ENCODE data around the gene ZNF496.
"Not testable (repeated sequence)": the region's sequence is repeated elsewhere in the genome, so short reads cannot be mapped to it uniquely, and the experiment has no call there.

ZNF496 gene

GRCh38 chr1:247270003-247270402 lies 61.7 kb downstream of the ZNF496 start:
- TF ChIP-seq EGR1 (IDR thresholded peaks at IDR 0.05) (no peak), TEAD4 (IDR thresholded peaks at IDR 0.05) (no peak), YY1 (IDR thresholded peaks at IDR 0.05; ENCODE audit: low read depth) (no peak), MAX (IDR thresholded peaks at IDR 0.05) (no peak), TCF12 (IDR thresholded peaks at IDR 0.05; ENCODE audit: low read depth) (no peak), TAF1 (IDR thresholded peaks at IDR 0.05; ENCODE audit: low read depth) (no peak), NFIC (IDR thresholded peaks at IDR 0.05) (no peak), ZBTB7A (IDR thresholded peaks at IDR 0.05; ENCODE audit: low read depth) (no peak), CEBPB (IDR thresholded peaks at IDR 0.05) (no peak), RAD21 (IDR thresholded peaks at IDR 0.05; ENCODE audit: low read depth) (no peak), EP300 (IDR thresholded peaks at IDR 0.05; ENCODE audit: borderline replicate concordance) (no peak), CREB1 (IDR thresholded peaks at IDR 0.05; ENCODE audit: low read depth) (no peak), USF1 (IDR thresholded peaks at IDR 0.05) (no peak), REST (IDR thresholded peaks at IDR 0.05; ENCODE audit: low read depth) (no peak), FOXM1 (IDR thresholded peaks at IDR 0.05; ENCODE audit: borderline replicate concordance, low read depth) (no peak)

- TF ChIP-seq TAF1 (IDR thresholded peaks at IDR 0.05; ENCODE audit: low read depth) (no peak), NFIC (IDR thresholded peaks at IDR 0.05) (no peak), RAD21 (IDR thresholded peaks at IDR 0.05; ENCODE audit: low read depth) (no peak), USF1 (IDR thresholded peaks at IDR 0.05) (no peak), YY1 (IDR thresholded peaks at IDR 0.05; ENCODE audit: low read depth) (no peak), EP300 (IDR thresholded peaks at IDR 0.05; ENCODE audit: borderline replicate concordance) (no peak), CREB1 (IDR thresholded peaks at IDR 0.05; ENCODE audit: low read depth) (no peak), CEBPB (IDR thresholded peaks at IDR 0.05) (no peak)
Observed at GRCh38 chr1:247269133-247269532, 62.5 kb downstream of the ZNF496 start.

GRCh38 chr1:247268390-247269045 lies 63.1 kb downstream of the ZNF496 start:
- TF ChIP-seq RAD21 (IDR thresholded peaks at IDR 0.05; ENCODE audit: low read depth) (0 out of 2 replicates have a peak, but pooled peaks have one; percentile 18), CEBPB (IDR thresholded peaks at IDR 0.05) (no peak), TCF12 (IDR thresholded peaks at IDR 0.05; ENCODE audit: low read depth) (no peak), TEAD4 (IDR thresholded peaks at IDR 0.05) (no peak), EGR1 (IDR thresholded peaks at IDR 0.05) (no peak), USF1 (IDR thresholded peaks at IDR 0.05) (no peak)

- TF ChIP-seq EGR1 (IDR thresholded peaks at IDR 0.05): no peak
- TF ChIP-seq NFIC (IDR thresholded peaks at IDR 0.05): no peak
- no peak for TF ChIP-seq TCF12 (IDR thresholded peaks at IDR 0.05; ENCODE audit: low read depth)
- no peak for TF ChIP-seq FOXM1 (IDR thresholded peaks at IDR 0.05; ENCODE audit: borderline replicate concordance, low read depth)
- no peak for TF ChIP-seq ZBTB7A (IDR thresholded peaks at IDR 0.05; ENCODE audit: low read depth)
- no peak for TF ChIP-seq RAD21 (IDR thresholded peaks at IDR 0.05; ENCODE audit: low read depth)
- TF ChIP-seq MAX (IDR thresholded peaks at IDR 0.05): no peak
- TF ChIP-seq REST (IDR thresholded peaks at IDR 0.05; ENCODE audit: low read depth): no peak
- TF ChIP-seq USF1 (IDR thresholded peaks at IDR 0.05): no peak
- no peak for TF ChIP-seq YY1 (IDR thresholded peaks at IDR 0.05; ENCODE audit: low read depth)
- TF ChIP-seq EP300 (IDR thresholded peaks at IDR 0.05; ENCODE audit: borderline replicate concordance): no peak
Observed at GRCh38 chr1:247266053-247266452, 65.6 kb downstream of the ZNF496 start.

GRCh38 chr1:247255772-247256171 lies 75.9 kb downstream of the ZNF496 start, which contains the start of gene VN1R5:
Gene VN1R5 (plus strand): TSS chr1:247256072.
- not testable (repeated sequence) for TF ChIP-seq RAD21 (IDR thresholded peaks at IDR 0.05; ENCODE audit: low read depth); EP300 (IDR thresholded peaks at IDR 0.05; ENCODE audit: borderline replicate concordance); ZBTB7A (IDR thresholded peaks at IDR 0.05; ENCODE audit: low read depth)

Measured in Ishikawa (cell line).